HG02571 (cell line): ENCODE results near the gene PSMA3.
"Not testable (repeated sequence)": the region's sequence is repeated elsewhere in the genome, so short reads cannot be mapped to it uniquely, and the experiment has no call there.

Experiments used
- ATAC-seq: cut with Tn5 transposase; IDR thresholded peaks from one replicate; pipeline ENCODE4 v1.9.1; 2021; ENCODE audit warnings: mild to moderate bottlenecking, moderate library complexity; ENCODE audit not compliant: unreplicated experiment

The PSMA3 gene

DNA sequence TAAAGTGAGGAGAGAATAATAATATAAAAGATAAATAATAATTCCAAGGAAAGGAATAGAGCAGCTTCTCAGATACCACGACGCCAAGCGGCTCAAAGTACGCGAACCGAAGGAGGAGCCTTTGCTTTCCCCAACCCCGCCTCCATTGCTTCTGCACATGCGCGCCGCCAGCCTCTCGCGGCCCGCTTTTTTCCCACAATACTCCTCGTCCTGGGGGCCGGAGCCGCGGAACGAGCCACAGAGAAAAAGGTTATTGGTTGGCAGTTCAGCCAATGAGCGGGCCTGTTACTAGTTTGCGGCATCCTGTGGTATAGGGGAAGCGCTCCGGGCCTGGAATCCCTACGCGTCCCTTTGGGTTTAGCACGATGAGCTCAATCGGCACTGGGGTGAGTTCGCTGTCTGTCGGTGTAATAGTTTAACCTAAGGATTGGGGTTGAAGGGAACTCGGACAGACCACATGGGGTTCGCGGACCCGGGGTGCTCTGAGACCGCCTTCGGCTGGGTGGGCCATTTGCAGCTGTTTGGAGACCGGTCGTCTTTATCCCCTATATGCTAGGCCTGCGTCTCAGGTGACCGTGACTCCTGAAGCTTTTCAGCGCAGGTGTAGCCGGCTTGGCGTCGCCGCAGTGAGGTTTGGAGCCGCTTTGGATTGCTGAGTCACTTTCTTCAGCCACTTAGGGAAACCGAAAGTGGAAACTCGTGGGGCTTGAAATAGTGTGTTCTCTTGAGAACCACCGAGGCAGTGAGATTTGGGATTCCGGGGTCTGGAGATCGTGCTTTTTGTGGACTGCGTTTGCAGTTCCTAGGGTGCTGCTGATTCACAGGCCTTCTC, at the start of gene PSMA3:
PSMA3 (plus strand) TSS at position 288 of the 832 bp plus-strand sequence; CDS start at position 366, 78 bp downstream.
- ATAC-seq = peak; percentile 95

DNA sequence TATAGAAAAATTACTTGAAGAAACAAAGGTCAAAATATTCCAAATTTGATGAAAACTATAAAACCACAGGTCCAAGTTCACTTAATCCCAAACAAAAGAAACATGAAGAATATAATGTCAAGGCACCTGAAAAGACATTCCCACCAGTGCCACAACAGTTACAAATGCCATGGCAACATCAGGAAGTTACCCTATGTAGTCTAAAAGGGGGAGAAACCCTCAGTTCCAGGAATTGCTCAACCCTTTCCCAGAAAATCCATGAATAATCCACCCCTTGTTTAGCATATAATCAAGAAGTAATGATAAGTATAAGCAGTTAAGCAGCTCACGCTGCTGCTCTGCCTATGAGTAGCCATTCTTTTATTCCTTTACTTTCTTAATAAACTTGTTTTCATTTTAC, 48.4 kb upstream of the PSMA3 start:
- ATAC-seq = no peak

DNA sequence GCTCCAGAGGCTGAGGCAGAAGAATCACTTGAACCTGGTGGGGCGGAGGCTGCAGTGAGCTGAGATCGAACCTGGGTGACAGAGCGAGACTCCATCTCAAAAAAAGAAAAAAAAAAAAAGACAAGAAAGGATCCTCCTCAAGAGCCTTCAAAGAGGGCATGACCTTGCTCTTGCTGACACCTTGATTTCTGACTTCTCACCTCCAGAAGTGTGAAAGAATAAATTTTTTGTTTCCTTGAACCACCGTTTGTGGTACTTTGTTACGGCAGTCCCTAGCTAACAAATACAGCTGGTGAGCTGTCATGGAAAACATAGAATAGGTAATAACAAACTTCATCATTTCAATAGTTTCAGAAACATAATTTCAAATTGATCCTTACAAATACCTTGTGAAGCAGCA, 46.6 kb upstream of the PSMA3 start:
- no peak for ATAC-seq

DNA sequence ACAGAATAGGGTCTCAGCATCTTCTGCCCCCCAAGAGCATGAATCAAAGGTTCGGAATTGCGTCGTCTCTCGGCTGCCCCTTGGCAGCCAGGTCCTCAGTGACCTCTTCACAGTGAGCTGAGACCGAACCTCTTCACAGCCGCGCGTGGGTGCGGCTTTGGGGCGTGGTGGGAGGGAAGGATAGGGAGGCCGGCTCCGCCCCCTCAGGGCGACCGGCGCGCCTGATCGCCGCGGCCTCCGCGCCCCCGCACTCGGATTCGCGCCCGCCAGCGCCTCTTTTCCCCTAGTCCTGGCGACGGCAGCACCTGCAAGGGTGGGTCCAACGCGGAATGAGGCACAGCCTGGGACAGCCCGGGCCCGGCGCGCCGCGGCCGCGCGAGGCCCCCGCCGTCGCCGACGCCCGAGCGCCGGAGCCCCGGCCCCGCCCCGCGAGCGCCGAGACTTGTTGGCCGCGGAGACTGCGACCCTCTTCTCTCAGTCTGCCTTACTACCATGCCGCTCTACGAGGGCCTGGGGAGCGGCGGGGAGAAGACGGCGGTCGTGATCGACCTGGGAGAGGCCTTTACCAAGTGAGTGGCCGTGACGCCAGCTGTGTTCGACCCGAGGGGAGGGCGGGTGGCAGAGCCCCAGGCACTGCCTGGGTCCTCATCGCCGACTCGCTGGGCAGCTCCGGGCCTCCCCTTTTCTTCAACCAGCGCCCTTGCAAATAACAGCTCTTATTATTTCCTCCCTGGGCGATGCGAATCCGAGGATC, 44.7 kb upstream of the PSMA3 start, which contains the start of gene ACTR10:
ACTR10 (plus strand) TSS at position 424 of the 754 bp plus-strand sequence; CDS start at position 493, 69 bp downstream.
- peak; percentile 94 for ATAC-seq

DNA sequence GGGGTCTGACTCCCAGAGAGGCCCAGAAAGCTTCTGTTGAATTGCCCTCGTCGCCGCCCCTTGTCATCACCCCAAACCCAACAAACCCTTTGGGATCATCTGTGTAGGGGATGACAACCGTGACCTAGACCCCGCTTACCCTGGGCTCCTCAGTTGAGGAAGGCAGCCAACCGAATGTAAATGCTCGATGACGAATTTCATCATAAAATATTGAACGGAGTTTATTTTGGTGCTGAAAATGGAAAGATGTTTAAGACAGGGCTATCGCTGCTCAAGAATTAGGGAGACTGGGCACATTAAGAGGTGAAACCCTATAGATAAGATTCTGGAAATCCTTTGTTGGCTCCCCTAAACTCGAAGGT, 44.2 kb upstream of the PSMA3 start:
- peak; percentile 7 for ATAC-seq

DNA sequence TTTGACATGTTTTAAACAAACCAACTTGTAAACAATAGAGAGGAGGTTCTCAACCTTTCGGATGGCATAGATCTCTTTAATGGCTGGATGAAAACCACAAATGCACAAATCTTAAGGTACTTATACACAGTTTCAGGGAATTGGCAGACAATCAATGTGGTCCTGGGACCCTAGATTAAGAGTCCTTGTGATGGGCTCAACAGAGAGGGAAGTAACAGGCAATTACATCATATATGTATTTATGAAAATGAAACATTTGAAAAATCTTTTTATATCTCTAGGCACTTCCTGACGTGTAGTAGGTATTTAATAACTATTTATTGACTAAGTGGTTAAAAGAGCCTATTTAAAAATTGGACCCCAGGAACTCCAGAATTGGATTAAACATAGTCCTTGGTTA, 43.8 kb upstream of the PSMA3 start:
- no peak for ATAC-seq

DNA sequence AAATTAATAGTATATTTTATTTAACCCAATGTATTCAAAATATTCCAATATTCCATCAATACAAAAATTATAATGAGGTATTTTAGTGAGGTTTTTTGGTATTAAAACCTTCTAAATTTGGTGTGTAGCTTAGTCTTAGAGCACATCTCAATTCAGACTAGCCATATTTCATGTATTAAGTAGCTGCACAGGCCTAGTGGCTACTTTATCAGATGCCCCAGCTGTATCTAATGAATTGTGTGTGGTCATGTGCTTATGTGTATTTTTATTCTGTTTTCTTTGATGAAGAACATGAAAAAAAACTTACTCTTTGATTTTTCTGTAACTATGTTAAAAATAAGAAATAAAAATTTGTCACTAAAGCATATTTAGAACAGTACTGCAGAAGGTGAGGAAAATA, 31.5 kb upstream of the PSMA3 start:
- ATAC-seq = no peak

DNA sequence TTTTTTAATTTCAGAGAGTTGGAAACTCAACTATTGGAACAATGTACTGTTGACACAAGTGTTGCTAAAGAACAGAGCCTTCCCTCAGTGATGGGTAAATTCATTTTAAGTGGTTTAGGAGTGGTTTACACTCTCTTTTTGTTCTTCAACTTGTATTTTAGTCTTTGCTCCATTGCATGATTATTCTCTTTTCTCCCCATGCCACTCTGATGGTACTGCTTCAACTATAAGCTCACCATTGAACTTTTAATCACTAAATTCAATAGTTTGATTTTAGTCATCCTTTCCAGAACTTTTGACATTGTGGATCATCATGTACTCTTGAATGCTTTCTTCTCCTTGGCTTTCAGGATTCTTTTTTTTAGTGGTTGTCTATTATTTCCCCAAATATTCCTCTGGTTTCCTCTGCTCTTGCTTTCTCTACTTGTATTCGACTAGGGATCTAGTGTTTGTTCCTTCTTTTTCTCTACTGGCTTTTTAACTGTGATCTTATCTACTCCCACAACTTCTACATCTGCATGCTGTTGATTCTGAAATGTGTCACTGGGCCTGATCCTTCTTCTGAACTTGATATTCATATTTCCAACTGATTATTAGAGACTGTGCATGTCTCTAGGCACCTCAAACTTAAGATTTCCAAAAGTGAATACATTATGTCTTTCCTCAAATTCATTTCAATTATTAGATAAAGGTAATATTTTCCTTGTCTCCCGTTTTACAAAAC, 29.3 kb upstream of the PSMA3 start:
- ATAC-seq = no peak

DNA sequence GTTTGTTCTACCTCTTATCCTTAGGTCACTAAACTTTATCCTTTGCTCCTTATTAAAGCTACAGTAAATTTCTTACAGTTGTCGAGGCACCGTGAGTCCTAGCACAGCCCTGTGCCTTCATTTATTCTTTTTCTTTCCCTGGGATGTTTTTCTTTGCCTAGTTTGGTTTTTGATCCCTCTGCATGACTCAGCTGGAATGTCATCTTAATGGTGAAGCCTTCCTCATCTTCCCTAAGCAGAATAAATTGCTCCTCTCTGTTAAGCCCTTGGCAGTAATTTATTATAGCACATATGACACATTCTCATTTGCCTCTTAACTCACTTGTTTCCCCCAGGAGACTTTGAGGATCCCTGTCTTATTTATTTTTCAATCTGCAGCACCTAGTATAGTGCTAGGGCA, 28.1 kb upstream of the PSMA3 start:
- ATAC-seq = no peak

DNA sequence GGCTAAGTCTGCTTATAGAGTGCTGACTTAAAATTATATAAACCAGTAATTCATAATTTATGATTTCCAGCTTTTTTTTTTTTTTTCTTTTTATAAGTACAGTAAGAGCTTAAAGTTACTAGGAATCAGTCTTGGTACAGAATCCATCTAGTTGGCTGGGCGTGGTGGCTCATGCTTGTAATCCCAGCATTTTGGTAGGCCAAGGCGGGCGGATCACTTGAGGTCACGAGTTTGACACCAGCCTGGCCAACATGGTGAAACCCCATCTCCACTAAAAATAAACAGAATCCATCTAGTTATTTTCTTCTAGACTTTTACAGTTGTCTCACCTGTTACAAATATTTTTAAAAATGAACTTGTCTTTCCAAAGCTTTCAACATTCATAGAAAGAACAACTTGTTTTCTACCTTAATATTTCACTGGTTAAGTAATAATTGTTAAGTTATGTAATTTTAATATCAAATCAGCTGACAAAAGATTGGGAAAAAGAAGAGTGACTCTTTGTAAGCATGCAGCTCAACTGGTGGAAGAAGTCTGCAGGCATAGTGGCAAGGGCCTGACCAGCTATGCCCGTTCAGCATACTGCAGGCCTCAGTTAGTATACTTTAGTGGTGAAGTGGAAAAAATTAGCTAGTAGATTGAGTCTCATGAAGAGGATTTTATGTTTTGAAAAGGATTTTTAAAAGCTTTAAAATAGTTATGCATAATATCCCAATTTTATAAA, 17.4 kb upstream of the PSMA3 start:
- no peak for ATAC-seq

DNA sequence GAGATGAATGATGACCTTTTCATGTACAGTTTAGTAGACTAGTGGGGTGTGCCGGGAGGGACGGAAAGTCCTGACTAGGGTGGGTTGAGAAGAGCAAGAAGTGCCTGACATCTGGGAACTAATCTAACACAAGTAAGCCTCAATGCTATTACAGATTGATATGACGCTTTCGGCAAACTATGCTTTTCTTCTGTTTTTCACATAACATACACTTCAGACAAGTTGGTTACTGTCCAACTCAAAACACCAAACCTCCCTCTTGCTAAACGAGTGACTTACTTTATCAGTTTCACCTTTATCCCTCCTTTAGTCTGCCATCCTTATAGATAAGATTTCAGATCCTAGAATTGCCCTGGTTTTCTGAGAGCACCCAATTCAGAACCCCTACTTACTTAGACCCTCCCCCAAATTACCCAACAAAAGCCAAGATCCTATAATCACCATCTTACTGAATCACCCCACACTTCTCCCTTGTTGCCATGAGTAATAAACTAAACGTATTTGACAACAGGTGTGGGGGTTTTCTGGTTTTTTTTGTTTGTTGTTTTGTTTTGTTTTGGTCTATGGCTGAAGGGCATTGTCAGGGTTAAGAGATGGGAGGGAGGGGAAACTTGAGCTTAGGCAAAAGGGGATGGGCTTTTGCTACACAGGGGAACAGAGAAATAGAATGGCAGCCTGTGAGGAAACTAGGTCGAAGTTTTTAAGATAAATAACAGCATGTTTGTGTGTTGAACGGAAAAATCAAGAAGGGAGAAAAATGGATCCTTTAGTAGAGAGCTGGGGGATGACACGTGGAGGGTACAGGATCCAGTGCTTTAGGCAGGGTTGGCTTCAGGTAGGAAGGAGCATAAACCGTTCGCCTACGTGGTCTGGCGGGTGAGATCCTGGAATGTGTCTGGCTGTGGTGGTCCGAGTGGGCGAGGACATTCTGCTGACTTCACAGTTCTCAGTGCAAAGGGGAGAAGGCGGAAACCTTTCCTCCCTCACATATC, 6.1 kb upstream of the PSMA3 start:
- ATAC-seq = no peak

DNA sequence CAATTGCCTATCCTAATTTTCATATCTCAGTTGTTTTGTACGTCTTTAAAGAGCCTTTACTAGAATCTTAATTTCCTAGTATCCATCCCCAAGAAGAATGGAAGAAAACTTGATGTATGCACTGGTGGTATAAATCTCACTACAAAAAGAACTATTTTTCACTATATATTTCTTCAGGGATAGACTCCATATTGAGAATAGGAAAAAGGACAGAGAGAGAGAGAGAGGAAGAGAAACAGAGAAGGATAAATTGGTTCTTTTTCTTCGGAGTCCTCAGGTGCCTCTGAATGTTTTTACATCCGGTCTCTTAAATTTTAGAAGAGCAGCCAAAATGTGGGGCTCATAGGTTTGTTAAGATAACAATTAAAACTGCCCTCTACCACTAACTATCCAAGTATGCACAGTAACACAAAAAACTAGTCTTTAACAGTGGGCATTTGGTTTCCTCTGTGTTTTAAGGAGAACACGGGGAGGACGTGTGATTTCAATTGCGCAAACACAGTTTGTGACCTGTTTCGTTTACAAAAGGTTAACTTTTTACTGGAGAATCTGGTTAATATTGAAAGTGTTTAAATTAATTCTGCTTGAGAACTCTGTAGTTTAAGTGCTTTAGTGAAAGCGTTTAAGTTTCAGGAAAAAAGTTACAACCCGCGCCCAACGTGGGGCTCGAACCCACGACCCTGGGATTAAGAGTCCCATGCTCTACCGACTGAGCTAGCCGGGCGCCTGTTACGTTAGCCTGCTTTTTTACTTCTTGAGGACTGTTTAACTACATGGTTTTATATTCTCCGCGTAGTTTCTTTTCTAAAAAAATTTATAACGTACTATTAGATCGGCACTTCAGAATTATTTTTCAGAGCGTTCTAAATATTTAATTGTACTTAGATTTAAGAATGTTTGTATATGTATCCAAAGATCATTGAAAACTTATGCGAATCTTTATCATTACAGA, 5.1 kb upstream of the PSMA3 start:
- no peak for ATAC-seq

DNA sequence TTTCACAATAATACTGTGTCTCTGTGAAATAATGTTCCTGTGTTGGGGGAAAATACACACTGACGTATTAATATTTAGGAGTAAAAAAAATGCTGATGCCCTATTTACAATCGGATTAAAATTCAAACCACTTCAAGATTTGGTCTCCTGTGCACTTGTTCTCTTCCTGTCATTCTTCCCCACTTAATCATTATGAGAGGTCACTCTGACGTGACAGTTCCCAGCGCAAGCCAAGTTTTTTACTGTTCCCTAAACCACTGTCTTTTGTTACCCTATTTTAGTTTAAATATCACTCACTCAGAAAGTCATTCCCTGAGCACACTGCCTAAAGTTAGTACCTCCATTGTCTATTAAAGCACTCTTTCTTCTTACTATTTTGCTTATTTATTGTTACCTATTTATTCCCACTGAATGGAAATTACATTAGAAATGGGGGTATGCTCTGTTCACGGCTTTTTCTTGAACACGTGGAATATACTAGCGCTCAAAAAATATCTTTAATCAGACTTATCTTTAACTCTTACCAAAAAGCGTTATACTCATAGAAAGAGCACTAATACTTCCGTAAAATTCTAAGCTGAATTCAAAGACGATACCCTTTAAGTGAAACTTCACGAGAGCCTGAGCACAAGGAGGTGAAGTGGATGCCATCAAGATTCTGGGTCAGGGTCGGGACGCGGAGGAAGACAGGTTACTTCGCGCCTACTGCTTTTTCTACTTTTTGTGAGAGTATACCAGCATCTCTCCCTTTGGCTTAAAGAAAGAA, 670 bp upstream of the PSMA3 start:
- peak; percentile 39 for ATAC-seq

DNA sequence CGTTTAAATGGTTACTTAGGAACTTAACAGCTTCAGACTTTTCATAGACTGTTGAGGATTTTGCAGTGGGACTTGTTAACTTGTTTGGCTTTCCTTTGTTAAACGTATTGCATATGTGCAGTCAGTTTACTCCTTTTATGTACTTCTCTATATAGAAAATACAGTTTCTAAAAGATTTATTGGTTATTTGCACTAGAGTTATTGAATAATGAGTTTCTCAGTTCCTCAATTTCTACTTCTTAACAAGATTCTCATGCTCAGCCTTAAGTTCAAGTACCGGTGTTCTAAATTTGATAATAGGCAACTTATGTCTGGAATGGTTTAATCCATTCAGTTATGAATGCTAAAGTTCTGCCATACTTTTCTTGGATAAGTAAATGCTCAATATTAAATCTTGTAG, 919 bp downstream of the PSMA3 start:
- ATAC-seq = no peak

DNA sequence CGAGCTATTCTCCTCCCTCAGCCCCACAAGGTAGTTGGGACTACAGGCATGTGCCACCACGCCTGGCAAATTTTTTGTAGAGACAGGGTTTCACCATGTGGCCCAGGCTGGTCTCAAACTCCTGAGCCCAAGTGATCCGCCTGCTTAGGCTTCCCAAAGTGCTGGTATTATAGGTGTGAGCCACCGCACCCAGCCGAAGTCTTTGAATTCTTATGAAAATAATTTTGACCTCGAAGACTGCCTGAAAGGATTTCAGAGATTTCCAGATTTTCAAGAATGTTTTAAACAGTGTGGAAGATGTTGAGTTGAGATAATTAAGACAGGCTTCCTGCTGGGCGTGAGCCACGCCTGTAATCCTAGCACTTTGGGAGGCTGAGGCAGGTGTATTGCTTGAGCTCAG, 5.0 kb downstream of the PSMA3 start:
- ATAC-seq = no peak

DNA sequence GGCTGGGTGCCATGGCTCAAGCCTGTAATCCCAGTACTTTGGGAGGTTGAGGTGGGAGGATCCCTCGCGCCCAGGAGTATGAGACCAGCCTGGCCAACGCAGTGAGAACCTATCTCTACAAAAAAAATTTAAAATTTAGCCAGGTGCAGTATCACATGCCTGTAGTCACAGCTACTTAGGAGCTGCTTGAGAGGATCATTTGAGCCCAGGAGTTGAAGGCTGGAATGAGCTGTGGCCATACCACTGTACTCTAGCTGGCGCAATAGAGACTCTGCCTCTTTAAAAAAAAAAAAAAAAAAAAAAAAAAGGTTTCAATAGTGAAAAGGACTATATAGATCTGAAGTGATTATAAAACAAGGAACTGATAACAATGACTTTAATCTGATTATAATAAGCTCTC, 13.5 kb downstream of the PSMA3 start:
- ATAC-seq = no peak

DNA sequence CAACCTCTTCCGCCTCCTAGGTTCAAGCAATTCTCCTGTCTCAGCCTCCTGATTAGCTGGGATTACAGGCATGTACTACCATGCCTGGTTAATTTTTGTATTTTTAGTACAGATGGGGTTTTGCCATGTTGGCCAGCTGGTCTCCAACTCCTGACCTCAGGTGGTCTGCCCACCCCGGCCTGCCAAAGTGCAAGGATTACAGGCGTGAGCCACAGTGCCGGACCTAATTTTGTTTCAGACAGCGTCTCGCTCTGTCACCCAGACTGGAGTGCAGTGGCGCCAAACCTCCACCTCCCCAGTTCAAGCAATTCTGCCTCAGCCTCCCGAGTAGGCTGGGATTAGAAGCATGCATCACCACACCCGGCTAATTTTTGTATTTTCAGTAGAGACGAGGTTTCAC, 17.4 kb downstream of the PSMA3 start:
- ATAC-seq = not testable (repeated sequence)

DNA sequence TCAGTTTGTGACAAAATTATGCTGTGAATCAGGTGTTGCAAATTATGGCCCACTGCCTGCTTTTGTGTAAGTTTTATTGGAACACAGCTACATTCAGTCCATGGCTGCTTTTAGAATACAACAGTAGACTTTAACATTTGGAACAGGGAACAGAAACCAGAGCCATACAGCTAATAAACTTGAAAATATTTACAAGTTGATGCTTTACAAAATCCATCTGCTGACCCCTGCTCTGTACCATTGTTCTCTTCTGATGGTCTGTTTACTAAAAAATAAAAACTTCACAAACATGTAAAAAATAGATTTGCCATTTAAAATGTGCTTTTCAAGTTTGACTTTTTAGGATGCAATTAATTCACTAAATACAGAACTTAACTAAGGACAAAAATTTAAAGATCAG, 20.8 kb downstream of the PSMA3 start:
- ATAC-seq = no peak
